ENCODE data around the gene ZBTB4. TPM values are rescaled to one million over a fixed set of nuclear protein-coding genes. Genes with fewer than 3 reads are reported as not detected.

Gene ZBTB4
- total and polyA plus RNA-seq, 8 donors = 15.8 to 31.5 (median 20.1) TPM

DNA sequence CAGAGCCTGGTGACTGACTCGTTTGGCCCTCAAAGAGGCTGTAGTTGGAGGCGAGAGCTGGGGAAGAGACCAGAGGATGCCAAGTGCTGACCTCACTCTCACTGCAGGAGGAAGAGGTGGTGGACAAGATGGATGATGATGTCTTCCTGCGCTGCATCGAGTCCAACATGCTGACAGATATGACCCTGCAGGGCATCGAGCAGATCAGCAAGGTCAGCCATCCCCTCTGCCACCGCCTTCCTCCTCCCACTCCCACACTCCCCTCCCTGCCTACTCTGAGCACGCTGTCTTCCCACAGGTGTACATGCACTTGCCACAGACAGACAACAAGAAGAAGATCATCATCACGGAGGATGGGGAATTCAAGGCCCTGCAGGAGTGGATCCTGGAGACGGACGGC, 31.7 kb upstream of the ZBTB4 start:
- 79 to 82% (median 80%) methylated on average over 10 of the region's 10 CpGs for WGBS, 5 donors
- intact Hi-C loops (cut with DNase I; ENCODE audit: low total_unique reads) = loop anchor here (5.0 kb wide), 1 partner anchor 41 kb away; no protein-coding TSS in a partner anchor
- no peak for DNase-seq
- Histone ChIP-seq H3K4me3 (no peak overlapping the region), H3K4me1 (peaks cover 0 to 20% (median 4%) of the 10 kb centered on the region in 4 donors), H3K27me3 (no peaks in the 10 kb centered on the region), H3K36me3 (peaks cover 78 to 85% (median 85%) of the 10 kb centered on the region in 4 donors), H3K9me3 (no peaks in the 10 kb centered on the region), H3K27ac (no peak overlapping the region)
- no peak for TF ChIP-seq POLR2AphosphoS5 (IDR thresholded peaks at IDR 0.05)
- no peak for TF ChIP-seq CTCF (IDR thresholded peaks at IDR 0.05)
- TF ChIP-seq EP300 (IDR thresholded peaks at IDR 0.05) = no peak
- no peak for TF ChIP-seq POLR2A (IDR thresholded peaks at IDR 0.05)

- no peaks in the 10 kb centered on the region for H3K9me3 ChIP-seq
- intact Hi-C loops (cut with DNase I; ENCODE audit: low total_unique reads) = loop anchor here (5.0 kb wide), 1 partner anchor 42 kb away; no protein-coding TSS in a partner anchor
- no peak for DNase-seq
- H3K4me3 ChIP-seq = no peak overlapping the region
- WGBS, 5 donors = 63 to 83% (median 70%) methylated on average over 5 of the region's 5 CpGs
- peaks cover 83 to 97% (median 97%) of the 10 kb centered on the region in 4 donors for H3K36me3 ChIP-seq
- no peak overlapping the region for H3K27ac ChIP-seq
- no peak for TF ChIP-seq POLR2AphosphoS5 (IDR thresholded peaks at IDR 0.05)
- no peaks in the 10 kb centered on the region for H3K27me3 ChIP-seq
- peaks cover 0 to 8% (median under 1%) of the 10 kb centered on the region in 4 donors for H3K4me1 ChIP-seq
These were observed 30.5 kb upstream of the ZBTB4 start for GRCh38 chr17:7509937-7510336.

DNA sequence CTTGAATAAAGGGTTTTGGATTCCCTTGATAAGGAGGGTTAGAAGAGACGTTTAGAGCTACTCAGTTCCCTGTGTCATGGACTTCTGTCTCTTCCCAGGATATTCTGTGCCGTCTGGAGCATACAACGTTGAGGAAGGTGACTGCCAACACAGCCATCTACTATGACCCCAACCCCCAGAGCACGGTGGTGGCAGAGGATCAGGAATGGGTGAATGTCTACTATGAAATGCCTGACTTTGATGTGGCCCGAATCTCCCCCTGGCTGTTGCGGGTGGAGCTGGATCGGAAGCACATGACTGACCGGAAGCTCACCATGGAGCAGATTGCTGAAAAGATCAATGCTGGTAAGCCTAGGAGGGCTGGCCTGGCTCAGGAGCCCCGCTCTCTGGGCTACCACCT, 29.4 kb upstream of the ZBTB4 start:
- H3K36me3 ChIP-seq = peaks cover 87 to 100% (median 100%) of the 10 kb centered on the region in 4 donors
- 87 to 93% (median 90%) methylated on average over 9 of the region's 9 CpGs for WGBS, 5 donors
- no peak overlapping the region for H3K4me3 ChIP-seq
- intact Hi-C loops (cut with DNase I; ENCODE audit: low total_unique reads) = no loop called here
- TF ChIP-seq CTCF (IDR thresholded peaks at IDR 0.05) (no peak), POLR2AphosphoS5 (IDR thresholded peaks at IDR 0.05) (no peak), EP300 (IDR thresholded peaks at IDR 0.05) (no peak), POLR2A (IDR thresholded peaks at IDR 0.05) (no peak)
- H3K4me1 ChIP-seq = no peaks in the 10 kb centered on the region
- no peak for DNase-seq
- H3K9me3 ChIP-seq = no peaks in the 10 kb centered on the region
- H3K27me3 ChIP-seq = no peaks in the 10 kb centered on the region
- H3K27ac ChIP-seq = no peak overlapping the region

GRCh38 chr17:7508145-7508544, 28.7 kb upstream of the ZBTB4 start:
- TF ChIP-seq POLR2AphosphoS5 (IDR thresholded peaks at IDR 0.05) = no peak
- TF ChIP-seq CTCF (IDR thresholded peaks at IDR 0.05) = no peak
- no peak for TF ChIP-seq EP300 (IDR thresholded peaks at IDR 0.05)
- no peak for TF ChIP-seq POLR2A (IDR thresholded peaks at IDR 0.05)
- H3K4me3 ChIP-seq = no peak overlapping the region
- H3K27ac ChIP-seq = no peak overlapping the region
- DNase-seq = no peak
- H3K9me3 ChIP-seq = no peaks in the 10 kb centered on the region
- peaks cover 87 to 100% (median 100%) of the 10 kb centered on the region in 4 donors for H3K36me3 ChIP-seq
- no peaks in the 10 kb centered on the region for H3K4me1 ChIP-seq
- no peaks in the 10 kb centered on the region for H3K27me3 ChIP-seq
- WGBS, 5 donors = 79 to 90% (median 86%) methylated on average over 11 of the region's 11 CpGs
- intact Hi-C loops (cut with DNase I; ENCODE audit: low total_unique reads) = no loop called here

DNA sequence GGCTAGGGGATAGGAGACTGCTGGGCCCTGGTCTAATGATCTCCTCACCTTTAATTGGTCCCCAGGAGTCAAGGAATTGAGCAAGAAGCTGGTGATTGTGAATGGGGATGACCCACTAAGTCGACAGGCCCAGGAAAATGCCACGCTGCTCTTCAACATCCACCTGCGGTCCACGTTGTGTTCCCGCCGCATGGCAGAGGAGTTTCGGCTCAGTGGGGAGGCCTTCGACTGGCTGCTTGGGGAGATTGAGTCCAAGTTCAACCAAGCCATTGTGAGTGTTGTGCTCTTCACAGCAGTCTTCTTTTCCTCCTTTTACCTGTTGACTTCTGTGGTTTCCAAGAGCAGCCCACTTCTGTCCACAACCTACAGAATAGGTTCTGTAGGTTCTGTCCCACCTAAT, 24.1 kb upstream of the ZBTB4 start:
- H3K4me3 ChIP-seq = no peak overlapping the region
- H3K9me3 ChIP-seq = no peaks in the 10 kb centered on the region
- WGBS, 5 donors = 92 to 97% (median 95%) methylated on average over 8 of the region's 8 CpGs; no CpG with 5 or more reads in 1 of the 5 donors
- peaks cover 85 to 100% (median 100%) of the 10 kb centered on the region in 4 donors for H3K36me3 ChIP-seq
- intact Hi-C loops (cut with DNase I; ENCODE audit: low total_unique reads) = no loop called here
- no peaks in the 10 kb centered on the region for H3K27me3 ChIP-seq
- no peak for TF ChIP-seq EP300 (IDR thresholded peaks at IDR 0.05)
- no peak for TF ChIP-seq POLR2AphosphoS5 (IDR thresholded peaks at IDR 0.05)
- TF ChIP-seq CTCF (IDR thresholded peaks at IDR 0.05) = no peak
- TF ChIP-seq POLR2A (IDR thresholded peaks at IDR 0.05) = no peak
- no peaks in the 10 kb centered on the region for H3K4me1 ChIP-seq
- no peak for DNase-seq
- H3K27ac ChIP-seq = no peak overlapping the region

Data from stomach (tissue), 9 donors.